ENCODE results near the gene CACNA2D3.

CACNA2D3 gene

GRCh38 chr3:54344601-54345231, 222.4 kb downstream of the CACNA2D3 start:
- no peak for DNase-seq

- DNase-seq, result no peak
Observed at GRCh38 chr3:54345847-54346375, 223.6 kb downstream of the CACNA2D3 start.

- DNase-seq, result no peak
Observed at GRCh38 chr3:54347060-54347459, 224.7 kb downstream of the CACNA2D3 start.

GRCh38 chr3:54347933-54348332, 225.6 kb downstream of the CACNA2D3 start:
- DNase-seq, result no peak

GRCh38 chr3:54349231-54349652, 226.9 kb downstream of the CACNA2D3 start:
- DNase-seq, result no peak

- DNase-seq, result no peak
Observed at GRCh38 chr3:54349691-54350090, 227.3 kb downstream of the CACNA2D3 start.

- DNase-seq, result no peak
Observed at GRCh38 chr3:54353546-54353945, 231.2 kb downstream of the CACNA2D3 start.

GRCh38 chr3:54353946-54354345, 231.6 kb downstream of the CACNA2D3 start:
- DNase-seq, result no peak

- no peak for DNase-seq
Observed at GRCh38 chr3:54355800-54356199, 233.4 kb downstream of the CACNA2D3 start.

- no peak for DNase-seq
Observed at GRCh38 chr3:54356261-54357045, 234.1 kb downstream of the CACNA2D3 start.

GRCh38 chr3:54357301-54357700, 234.9 kb downstream of the CACNA2D3 start:
- DNase-seq, result no peak

- no peak for DNase-seq
Observed at GRCh38 chr3:54358316-54358715, 236.0 kb downstream of the CACNA2D3 start.

GRCh38 chr3:54358969-54359694, 236.8 kb downstream of the CACNA2D3 start:
- no peak for DNase-seq

GRCh38 chr3:54360320-54360719, 238.0 kb downstream of the CACNA2D3 start:
- DNase-seq, result no peak

GRCh38 chr3:54361746-54362283, 239.5 kb downstream of the CACNA2D3 start:
- DNase-seq, result no peak

- DNase-seq, result no peak
Observed at GRCh38 chr3:54366007-54366750, 243.8 kb downstream of the CACNA2D3 start.

GRCh38 chr3:54366839-54367238, 244.5 kb downstream of the CACNA2D3 start:
- DNase-seq, result no peak

GRCh38 chr3:54372232-54372631, 249.9 kb downstream of the CACNA2D3 start:
- no peak for DNase-seq

- no peak for DNase-seq
Observed at GRCh38 chr3:54374214-54374852, 252.0 kb downstream of the CACNA2D3 start.

GRCh38 chr3:54376142-54376807, 253.9 kb downstream of the CACNA2D3 start:
- no peak for DNase-seq

GRCh38 chr3:54376939-54377578, 254.7 kb downstream of the CACNA2D3 start:
- DNase-seq, result no peak

All from NCI-H2107 (cell line).